HL-60 (cell line): ENCODE measurements around the gene SMIM45.

ENCODE experiments used
- GABPA ChIP-seq: IDR thresholded peaks from 2 replicates; pipeline ENCODE4 v1.6.1; 2012; ENCODE audit warnings: low read depth
- POLR2AphosphoS5 ChIP-seq: IDR thresholded peaks from 2 replicates; pipeline ENCODE4 v1.6.1; 2012; ENCODE audit warnings: low read depth
- REST ChIP-seq: IDR thresholded peaks from 2 replicates; pipeline ENCODE4 v1.6.1; 2012; ENCODE audit warnings: low read depth; ENCODE audit not compliant: insufficient replicate concordance
- SPI1 ChIP-seq: IDR thresholded peaks from 2 replicates; pipeline ENCODE4 v1.6.1; 2012; ENCODE audit warnings: low read depth, mild to moderate bottlenecking, borderline replicate concordance
- TF ChIP-seq, protein P1 (sequence below): IDR thresholded peaks from one replicate; pipeline ENCODE4 v1.5.1; 2011; ENCODE audit warnings: low read length, control low read depth, inconsistent platforms; ENCODE audit not compliant: insufficient read depth

- no peak for TF ChIP-seq POLR2AphosphoS5
- TF ChIP-seq, protein P1, sequence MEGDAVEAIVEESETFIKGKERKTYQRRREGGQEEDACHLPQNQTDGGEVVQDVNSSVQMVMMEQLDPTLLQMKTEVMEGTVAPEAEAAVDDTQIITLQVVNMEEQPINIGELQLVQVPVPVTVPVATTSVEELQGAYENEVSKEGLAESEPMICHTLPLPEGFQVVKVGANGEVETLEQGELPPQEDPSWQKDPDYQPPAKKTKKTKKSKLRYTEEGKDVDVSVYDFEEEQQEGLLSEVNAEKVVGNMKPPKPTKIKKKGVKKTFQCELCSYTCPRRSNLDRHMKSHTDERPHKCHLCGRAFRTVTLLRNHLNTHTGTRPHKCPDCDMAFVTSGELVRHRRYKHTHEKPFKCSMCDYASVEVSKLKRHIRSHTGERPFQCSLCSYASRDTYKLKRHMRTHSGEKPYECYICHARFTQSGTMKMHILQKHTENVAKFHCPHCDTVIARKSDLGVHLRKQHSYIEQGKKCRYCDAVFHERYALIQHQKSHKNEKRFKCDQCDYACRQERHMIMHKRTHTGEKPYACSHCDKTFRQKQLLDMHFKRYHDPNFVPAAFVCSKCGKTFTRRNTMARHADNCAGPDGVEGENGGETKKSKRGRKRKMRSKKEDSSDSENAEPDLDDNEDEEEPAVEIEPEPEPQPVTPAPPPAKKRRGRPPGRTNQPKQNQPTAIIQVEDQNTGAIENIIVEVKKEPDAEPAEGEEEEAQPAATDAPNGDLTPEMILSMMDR = no peak
- TF ChIP-seq SPI1 = no peak
- no peak for TF ChIP-seq REST
- TF ChIP-seq GABPA = no peak
Observed at GRCh38 chr22:41952713-41953112, 763 bp downstream of the SMIM45 start.
